ENCODE data around the gene ST6GAL1.

ST6GAL1 gene

DNA sequence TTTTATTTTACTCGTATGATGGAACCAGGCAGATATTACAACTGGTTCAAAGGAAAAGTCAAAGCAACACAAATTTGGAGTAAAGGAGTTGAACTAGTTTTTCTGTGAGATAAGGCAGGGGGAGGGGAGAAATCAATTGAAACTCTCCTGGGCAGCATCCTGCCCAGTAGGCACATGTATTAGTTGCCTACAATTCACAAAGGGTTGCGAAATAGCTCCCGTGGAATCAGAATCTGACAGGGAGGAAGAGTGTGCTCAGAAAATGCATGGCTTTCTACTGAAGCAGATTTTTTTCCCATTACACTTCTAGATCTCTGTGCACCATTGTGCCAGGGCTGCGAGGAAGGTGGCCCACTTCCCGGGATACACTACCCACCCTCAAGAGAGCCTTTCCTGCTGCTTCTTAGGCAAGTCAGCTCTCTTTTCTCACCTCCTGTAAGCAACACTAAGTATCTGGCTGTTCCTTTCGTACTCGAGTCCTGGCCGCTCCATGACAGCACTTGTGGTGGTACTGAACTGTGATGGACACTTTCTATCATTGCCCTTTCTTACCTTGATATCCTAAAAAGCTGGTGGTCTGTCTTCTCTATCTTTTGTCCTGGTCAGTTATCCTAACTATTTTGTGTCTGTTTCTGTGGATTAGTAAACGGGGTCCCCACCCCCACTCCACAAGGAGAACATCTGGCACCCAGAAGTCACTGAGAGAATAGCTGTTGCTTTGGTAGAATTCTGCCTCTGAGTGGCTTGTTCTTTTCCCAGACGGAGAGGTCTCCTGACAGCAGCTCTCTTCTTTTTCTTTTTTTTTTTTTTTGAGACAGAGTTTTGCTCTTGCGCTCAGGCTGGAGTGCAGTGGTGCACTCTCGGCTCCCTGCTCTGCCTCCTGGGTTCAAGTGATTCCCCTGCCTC, 134.1 kb downstream of the ST6GAL1 start:
- Histone ChIP-seq H3K27ac (ENCODE audit: low read depth, low read length) (no peak overlapping the region), H3K27me3 (ENCODE audit: control insufficient read depth, insufficient read depth, low read length) (no peaks in the 10 kb centered on the region), H3K4me3 (ENCODE audit: low read length) (no peak overlapping the region), H3K36me3 (ENCODE audit: control insufficient read depth, insufficient read depth, low read length) (no peaks in the 10 kb centered on the region), H3K4me1 (ENCODE audit: control insufficient read depth, insufficient read depth, low read length) (no peaks in the 10 kb centered on the region), H3K9ac (ENCODE audit: low read length) (no peak overlapping the region)

DNA sequence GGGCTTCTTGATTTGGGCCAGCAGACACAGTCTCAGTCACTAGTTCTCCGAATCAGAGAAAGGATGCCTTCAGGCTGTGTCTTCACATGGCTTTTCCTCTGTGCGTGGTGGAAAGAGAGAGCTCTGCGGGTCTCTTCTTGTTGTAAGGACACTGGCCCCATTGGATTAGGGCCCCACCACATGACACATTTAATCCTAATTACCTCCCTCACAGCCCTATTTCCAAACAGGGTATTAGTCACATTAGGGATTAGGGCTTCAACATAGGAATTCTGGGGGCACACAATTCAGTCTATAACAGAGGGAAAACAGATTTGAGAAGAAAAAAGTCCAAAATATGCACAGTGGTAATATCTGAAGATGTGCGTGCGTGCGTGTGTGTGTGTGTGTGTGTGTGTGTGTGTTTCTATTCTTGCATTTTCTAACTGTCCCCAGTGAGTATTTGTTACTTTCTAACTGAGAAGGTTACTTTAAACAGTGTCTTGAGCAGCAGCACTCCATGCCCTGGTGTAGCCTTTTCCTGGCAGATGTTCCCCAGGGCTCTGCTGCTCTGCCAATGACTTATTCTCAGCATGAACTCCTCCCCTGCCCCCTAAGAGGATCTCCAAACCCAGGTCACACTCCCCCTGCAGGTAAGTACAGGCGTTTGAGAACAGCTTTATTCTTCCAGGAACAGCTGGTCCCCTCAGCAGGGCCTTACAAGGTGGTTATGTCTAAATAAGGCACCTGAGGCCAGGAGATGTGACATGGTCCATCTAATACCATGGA, 136.1 kb downstream of the ST6GAL1 start:
- no peak overlapping the region for H3K9ac ChIP-seq (ENCODE audit: low read length)
- no peak overlapping the region for H3K27ac ChIP-seq (ENCODE audit: low read depth, low read length)
- no peaks in the 10 kb centered on the region for H3K36me3 ChIP-seq (ENCODE audit: control insufficient read depth, insufficient read depth, low read length)
- H3K27me3 ChIP-seq (ENCODE audit: control insufficient read depth, insufficient read depth, low read length): no peaks in the 10 kb centered on the region
- H3K4me1 ChIP-seq (ENCODE audit: control insufficient read depth, insufficient read depth, low read length): no peaks in the 10 kb centered on the region
- H3K4me3 ChIP-seq (ENCODE audit: low read length): no peak overlapping the region

DNA sequence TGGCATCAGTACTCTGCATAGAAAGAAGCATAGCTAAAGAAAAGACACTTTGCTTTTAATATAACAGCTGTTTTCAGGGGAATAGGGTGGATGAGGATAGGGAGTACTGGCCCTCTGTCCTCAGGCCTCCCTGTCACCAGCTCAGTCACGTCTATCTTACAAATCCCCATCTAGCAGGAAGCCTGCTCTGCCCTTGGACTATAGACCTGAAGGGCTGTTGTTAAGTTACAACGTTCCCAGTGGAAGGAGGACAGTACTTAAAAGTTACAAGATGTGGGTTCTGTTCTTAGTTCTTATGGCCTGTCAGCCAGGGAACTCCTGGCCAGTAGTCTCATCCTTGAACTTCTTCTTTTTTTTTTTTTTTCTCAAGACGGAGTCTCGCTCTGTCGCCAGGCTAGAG, 138.5 kb downstream of the ST6GAL1 start:
- H3K36me3 ChIP-seq (ENCODE audit: control insufficient read depth, insufficient read depth, low read length): no peaks in the 10 kb centered on the region
- no peak overlapping the region for H3K27ac ChIP-seq (ENCODE audit: low read depth, low read length)
- H3K27me3 ChIP-seq (ENCODE audit: control insufficient read depth, insufficient read depth, low read length): no peaks in the 10 kb centered on the region
- H3K9ac ChIP-seq (ENCODE audit: low read length): no peak overlapping the region
- no peak overlapping the region for H3K4me3 ChIP-seq (ENCODE audit: low read length)
- H3K4me1 ChIP-seq (ENCODE audit: control insufficient read depth, insufficient read depth, low read length): no peaks in the 10 kb centered on the region

DNA sequence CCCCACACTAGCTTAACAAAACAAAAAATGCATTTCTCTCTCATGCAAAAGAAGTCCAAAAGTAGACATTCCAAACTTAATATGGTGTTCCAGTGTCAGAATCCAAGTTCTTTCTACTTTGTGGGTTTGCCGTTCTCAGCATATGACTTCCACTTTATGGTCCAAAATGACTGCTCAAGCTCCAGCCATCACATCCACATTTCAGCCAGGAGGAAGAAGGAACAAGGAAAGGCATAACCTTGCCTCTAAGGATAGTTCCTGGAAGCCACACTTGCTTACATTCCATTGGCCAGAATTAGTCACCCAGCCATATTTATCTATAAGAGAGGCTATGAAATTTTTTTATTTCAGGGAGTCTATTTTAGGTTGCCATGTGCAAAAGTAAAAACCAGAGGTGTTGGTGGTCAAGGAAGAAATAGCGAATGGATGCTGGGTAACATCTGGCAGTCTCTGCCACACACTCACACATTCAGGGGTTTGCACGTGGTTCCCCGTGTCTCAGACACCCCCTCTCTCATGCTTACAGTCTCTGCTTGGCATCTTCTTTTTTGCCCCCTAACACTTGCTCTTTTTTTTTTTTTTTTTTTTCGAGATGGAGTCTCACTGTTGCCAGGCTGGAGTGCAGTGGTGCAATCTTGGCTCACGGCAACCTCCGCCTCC, 139.7 kb downstream of the ST6GAL1 start:
- no peaks in the 10 kb centered on the region for H3K27me3 ChIP-seq (ENCODE audit: control insufficient read depth, insufficient read depth, low read length)
- H3K27ac ChIP-seq (ENCODE audit: low read depth, low read length): no peak overlapping the region
- no peak overlapping the region for H3K9ac ChIP-seq (ENCODE audit: low read length)
- no peaks in the 10 kb centered on the region for H3K36me3 ChIP-seq (ENCODE audit: control insufficient read depth, insufficient read depth, low read length)
- no peak overlapping the region for H3K4me3 ChIP-seq (ENCODE audit: low read length)
- no peaks in the 10 kb centered on the region for H3K4me1 ChIP-seq (ENCODE audit: control insufficient read depth, insufficient read depth, low read length)

DNA sequence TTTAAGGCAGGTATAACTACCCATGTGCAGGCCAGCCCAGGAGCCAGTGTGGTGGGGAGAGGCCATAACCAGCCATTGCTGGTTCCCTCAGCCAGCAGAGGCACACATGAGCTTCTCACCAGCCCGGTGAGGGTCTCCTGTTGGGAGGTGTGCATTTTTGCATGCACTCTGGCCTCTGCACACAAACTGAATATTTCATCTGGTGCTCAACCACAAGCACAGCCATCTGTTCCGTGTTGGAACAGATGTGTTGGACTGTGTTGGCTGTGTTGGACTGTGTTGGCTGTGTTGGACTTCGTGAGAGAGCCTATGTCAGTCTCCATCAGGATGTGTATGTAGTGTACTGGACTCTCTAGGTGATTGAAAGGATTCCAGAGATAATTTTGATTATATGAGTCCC, 141.8 kb downstream of the ST6GAL1 start:
- Histone ChIP-seq H3K36me3 (ENCODE audit: control insufficient read depth, insufficient read depth, low read length) (no peaks in the 10 kb centered on the region), H3K4me3 (ENCODE audit: low read length) (no peak overlapping the region), H3K27me3 (ENCODE audit: control insufficient read depth, insufficient read depth, low read length) (no peaks in the 10 kb centered on the region), H3K9ac (ENCODE audit: low read length) (no peak overlapping the region), H3K4me1 (ENCODE audit: control insufficient read depth, insufficient read depth, low read length) (no peaks in the 10 kb centered on the region), H3K27ac (ENCODE audit: low read depth, low read length) (no peak overlapping the region)

DNA sequence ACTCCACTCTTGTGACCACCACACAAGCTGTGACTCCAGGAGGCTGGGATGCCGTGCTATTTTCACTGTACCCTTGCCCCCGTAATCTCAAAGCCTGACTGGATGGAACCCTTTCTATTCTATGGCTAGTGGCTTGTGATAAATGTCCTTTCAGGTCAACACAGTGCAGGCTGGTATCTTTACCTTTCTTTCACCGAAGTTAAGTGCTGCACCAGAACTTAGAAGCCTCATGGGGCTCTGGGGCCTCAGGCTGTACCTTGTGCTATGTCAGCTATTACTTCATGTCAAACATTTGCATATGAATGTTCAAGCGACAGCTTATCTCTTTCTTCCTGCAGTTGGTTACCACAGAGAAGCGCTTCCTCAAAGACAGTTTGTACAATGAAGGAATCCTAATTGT, 142.2 kb downstream of the ST6GAL1 start:
- H3K27ac ChIP-seq (ENCODE audit: low read depth, low read length): no peak overlapping the region
- no peaks in the 10 kb centered on the region for H3K4me1 ChIP-seq (ENCODE audit: control insufficient read depth, insufficient read depth, low read length)
- H3K9ac ChIP-seq (ENCODE audit: low read length): no peak overlapping the region
- H3K36me3 ChIP-seq (ENCODE audit: control insufficient read depth, insufficient read depth, low read length): peaks cover 2% of the 10 kb centered on the region
- H3K4me3 ChIP-seq (ENCODE audit: low read length): no peak overlapping the region
- H3K27me3 ChIP-seq (ENCODE audit: control insufficient read depth, insufficient read depth, low read length): no peaks in the 10 kb centered on the region

DNA sequence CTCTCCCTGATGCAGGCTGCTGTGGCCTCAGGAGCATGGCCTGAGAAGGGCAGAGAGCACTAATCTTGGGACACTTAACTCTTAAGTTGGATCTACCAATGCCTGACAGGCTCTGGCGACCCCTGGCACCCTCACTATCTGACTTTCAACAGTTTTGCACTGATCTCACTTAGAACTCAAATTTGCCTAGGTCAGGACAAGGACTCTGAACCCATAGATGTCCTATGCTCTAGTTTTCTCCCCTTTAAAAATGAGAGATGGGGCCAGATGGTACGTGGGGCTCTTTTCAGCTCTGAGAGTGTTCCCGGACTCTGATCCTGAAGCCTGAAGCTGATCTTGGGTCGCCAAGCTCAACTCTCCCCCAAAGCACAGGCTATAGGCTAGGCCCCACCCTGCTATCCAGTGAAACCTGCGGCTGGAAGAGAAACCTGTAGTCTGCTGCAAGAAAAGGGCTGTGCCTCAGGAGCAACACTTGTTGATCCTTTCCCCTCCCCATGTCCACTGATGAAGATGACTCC, 143.3 kb downstream of the ST6GAL1 start:
- H3K27me3 ChIP-seq (ENCODE audit: control insufficient read depth, insufficient read depth, low read length): no peaks in the 10 kb centered on the region
- H3K9ac ChIP-seq (ENCODE audit: low read length): no peak overlapping the region
- H3K4me1 ChIP-seq (ENCODE audit: control insufficient read depth, insufficient read depth, low read length): no peaks in the 10 kb centered on the region
- peaks cover 5% of the 10 kb centered on the region for H3K36me3 ChIP-seq (ENCODE audit: control insufficient read depth, insufficient read depth, low read length)
- no peak overlapping the region for H3K4me3 ChIP-seq (ENCODE audit: low read length)
- H3K27ac ChIP-seq (ENCODE audit: low read depth, low read length): no peak overlapping the region

DNA sequence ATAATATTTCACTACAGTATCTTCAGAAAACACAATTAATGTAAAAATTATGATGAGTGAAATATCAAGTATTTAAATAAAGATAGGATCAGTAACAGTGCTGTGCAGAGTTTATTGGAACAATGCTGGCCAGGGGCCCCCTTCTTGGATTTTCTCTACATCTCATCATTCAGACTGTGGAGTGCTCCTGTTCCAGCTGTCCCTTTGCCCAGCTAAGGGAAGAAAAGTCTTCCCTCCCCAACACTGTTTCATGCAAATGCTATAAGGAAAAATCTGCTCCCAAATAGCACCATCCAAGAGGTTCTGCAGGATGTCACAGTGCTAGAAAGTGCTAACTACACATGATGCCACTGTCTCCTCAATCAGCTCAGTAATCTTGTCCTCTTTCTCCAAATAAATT, 144.5 kb downstream of the ST6GAL1 start:
- no peak overlapping the region for H3K9ac ChIP-seq (ENCODE audit: low read length)

DNA sequence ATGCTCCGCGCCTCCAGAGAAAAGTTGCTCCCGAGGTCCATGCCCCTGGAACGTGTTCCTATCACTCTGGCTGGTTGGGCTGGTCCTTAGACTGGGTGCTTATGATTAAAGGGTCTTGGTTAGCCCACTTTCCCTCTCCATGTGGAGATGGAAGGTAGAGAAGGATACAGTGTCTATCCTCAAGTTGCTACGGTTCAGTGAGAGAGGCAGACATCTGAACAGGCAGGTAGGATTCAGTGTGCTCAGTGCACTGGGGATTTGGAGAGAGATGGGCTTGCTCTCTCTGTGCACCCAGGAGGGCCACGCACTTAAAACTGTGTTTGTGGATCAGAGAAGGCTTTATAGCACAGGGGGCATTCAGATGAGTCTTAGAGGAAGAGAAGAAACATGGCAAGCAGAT, 146.0 kb downstream of the ST6GAL1 start:
- Histone ChIP-seq H3K36me3 (ENCODE audit: control insufficient read depth, insufficient read depth, low read length) (peaks cover 5% of the 10 kb centered on the region), H3K27ac (ENCODE audit: low read depth, low read length) (no peak overlapping the region)

More for the DNA sequence above, 144.5 kb downstream of the ST6GAL1 start:
- H3K27me3 ChIP-seq (ENCODE audit: control insufficient read depth, insufficient read depth, low read length): no peaks in the 10 kb centered on the region
- H3K27ac ChIP-seq (ENCODE audit: low read depth, low read length): no peak overlapping the region
- no peaks in the 10 kb centered on the region for H3K4me1 ChIP-seq (ENCODE audit: control insufficient read depth, insufficient read depth, low read length)
- peaks cover 5% of the 10 kb centered on the region for H3K36me3 ChIP-seq (ENCODE audit: control insufficient read depth, insufficient read depth, low read length)
- H3K4me3 ChIP-seq (ENCODE audit: low read length): no peak overlapping the region

DNA sequence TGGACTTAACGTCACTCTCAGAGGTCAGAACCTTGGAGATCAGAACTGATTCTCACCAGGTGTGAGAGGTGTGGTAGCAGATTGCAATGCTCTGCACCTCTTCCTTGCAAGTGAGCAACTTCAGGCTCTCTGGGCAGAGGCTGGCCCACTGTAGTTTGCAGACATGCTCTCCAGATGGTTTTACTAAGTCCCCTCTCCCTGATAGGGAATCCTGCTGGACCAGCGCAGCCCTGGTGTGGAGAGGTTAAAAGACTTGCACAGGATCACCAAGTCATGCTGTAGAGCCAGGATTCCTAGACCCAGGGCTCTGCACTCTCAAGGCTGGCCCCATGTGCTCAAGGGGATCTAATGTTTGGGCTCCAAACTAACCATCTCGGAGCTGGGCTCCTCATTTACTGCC, 146.8 kb downstream of the ST6GAL1 start:
- Histone ChIP-seq H3K4me3 (ENCODE audit: low read length) (no peak overlapping the region), H3K27me3 (ENCODE audit: control insufficient read depth, insufficient read depth, low read length) (no peaks in the 10 kb centered on the region), H3K27ac (ENCODE audit: low read depth, low read length) (no peak overlapping the region), H3K36me3 (ENCODE audit: control insufficient read depth, insufficient read depth, low read length) (peaks cover 5% of the 10 kb centered on the region), H3K4me1 (ENCODE audit: control insufficient read depth, insufficient read depth, low read length) (no peaks in the 10 kb centered on the region), H3K9ac (ENCODE audit: low read length) (no peak overlapping the region)

More for the DNA sequence above, 146.0 kb downstream of the ST6GAL1 start:
- H3K4me3 ChIP-seq (ENCODE audit: low read length): no peak overlapping the region
- no peaks in the 10 kb centered on the region for H3K27me3 ChIP-seq (ENCODE audit: control insufficient read depth, insufficient read depth, low read length)
- no peaks in the 10 kb centered on the region for H3K4me1 ChIP-seq (ENCODE audit: control insufficient read depth, insufficient read depth, low read length)
- no peak overlapping the region for H3K9ac ChIP-seq (ENCODE audit: low read length)

DNA sequence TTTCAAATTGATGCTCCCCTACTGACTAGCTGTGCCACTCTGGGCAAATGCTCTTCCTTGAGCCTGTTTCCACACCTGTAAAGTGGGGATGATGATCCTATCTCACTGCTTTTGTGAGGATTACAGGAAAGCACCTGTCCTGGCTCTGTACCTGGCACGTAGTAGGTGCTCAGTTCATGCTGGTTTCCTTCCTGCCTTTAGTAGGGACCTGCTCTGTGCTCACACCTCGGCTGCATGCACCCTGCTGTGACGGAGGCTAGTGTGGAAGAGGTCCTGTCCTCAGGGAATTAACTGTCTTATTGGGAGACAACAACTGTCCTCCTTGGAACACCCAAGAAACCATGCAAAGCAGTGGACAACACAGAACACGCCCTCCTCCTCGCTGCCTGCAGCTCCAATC, 147.2 kb downstream of the ST6GAL1 start:
- no peak overlapping the region for H3K4me3 ChIP-seq (ENCODE audit: low read length)
- H3K36me3 ChIP-seq (ENCODE audit: control insufficient read depth, insufficient read depth, low read length): peaks cover 5% of the 10 kb centered on the region
- no peak overlapping the region for H3K9ac ChIP-seq (ENCODE audit: low read length)
- no peaks in the 10 kb centered on the region for H3K27me3 ChIP-seq (ENCODE audit: control insufficient read depth, insufficient read depth, low read length)
- no peak overlapping the region for H3K27ac ChIP-seq (ENCODE audit: low read depth, low read length)
- H3K4me1 ChIP-seq (ENCODE audit: control insufficient read depth, insufficient read depth, low read length): no peaks in the 10 kb centered on the region
